NCI-H1417 (cell line): ENCODE data around the gene PTRH2.
"Not testable (repeated sequence)": the region's sequence is repeated elsewhere in the genome, so short reads cannot be mapped to it uniquely, and the experiment has no call there.

Experiments used
- DNase-seq, 3 experiments: peaks; one replicate each; lab custom pipeline; 2025; lab: John Stamatoyannopoulos, UW

Gene PTRH2

GRCh38 chr17:59707149-59707970 is at the start of gene PTRH2, which contains the start of gene VMP1:
Gene PTRH2, minus strand, starts transcription at chr17:59707430. Its CDS starts 9,452 bp downstream, at chr17:59697978.
Gene VMP1, plus strand, starts transcription at chr17:59707654. Its CDS starts 23,793 bp downstream, at chr17:59731447.
- DNase-seq = peak; percentile 98 to 100 (median 99)

- DNase-seq = no peak
Observed at GRCh38 chr17:59756236-59756818, 49.1 kb upstream of the PTRH2 start.

- not testable (repeated sequence) for DNase-seq
Observed at GRCh38 chr17:59755069-59755468, 47.8 kb upstream of the PTRH2 start.

GRCh38 chr17:59754552-59754951 is 47.3 kb upstream of the PTRH2 start:
- DNase-seq = peak in 1 of 3 experiments; percentile 27

- peak; percentile 43 to 91 (median 67) for DNase-seq
Observed at GRCh38 chr17:59753522-59754467, 46.6 kb upstream of the PTRH2 start.

- DNase-seq = no peak
Observed at GRCh38 chr17:59752922-59753321, 45.7 kb upstream of the PTRH2 start.

GRCh38 chr17:59752446-59752845 is 45.2 kb upstream of the PTRH2 start:
- no peak for DNase-seq

- no peak for DNase-seq
Observed at GRCh38 chr17:59751955-59752413, 44.8 kb upstream of the PTRH2 start.

- DNase-seq = no peak
Observed at GRCh38 chr17:59748591-59748990, 41.4 kb upstream of the PTRH2 start.

GRCh38 chr17:59746849-59747445 is 39.7 kb upstream of the PTRH2 start:
- DNase-seq = peak in 1 of 3 experiments; percentile 44

- DNase-seq = no peak
Observed at GRCh38 chr17:59745040-59745439, 37.8 kb upstream of the PTRH2 start.

GRCh38 chr17:59743842-59744241 is 36.6 kb upstream of the PTRH2 start:
- no peak for DNase-seq

GRCh38 chr17:59737324-59737723 is 30.1 kb upstream of the PTRH2 start:
- DNase-seq = no peak

GRCh38 chr17:59734226-59734625 is 27.0 kb upstream of the PTRH2 start:
- no peak for DNase-seq

GRCh38 chr17:59733697-59734096 is 26.5 kb upstream of the PTRH2 start:
- no peak for DNase-seq

GRCh38 chr17:59730268-59730834 is 23.1 kb upstream of the PTRH2 start:
- no peak for DNase-seq

- no peak for DNase-seq
Observed at GRCh38 chr17:59727817-59728533, 20.7 kb upstream of the PTRH2 start.

- no peak for DNase-seq
Observed at GRCh38 chr17:59725691-59726090, 18.5 kb upstream of the PTRH2 start.

- no peak for DNase-seq
Observed at GRCh38 chr17:59723607-59724006, 16.4 kb upstream of the PTRH2 start.

GRCh38 chr17:59723041-59723440 is 15.8 kb upstream of the PTRH2 start:
- DNase-seq = no peak

GRCh38 chr17:59722623-59723022 is 15.4 kb upstream of the PTRH2 start:
- DNase-seq = no peak
